Colonic mucosa (tissue), 4 donors: ENCODE results near the gene IPO13. TPM values are rescaled to one million over a fixed set of nuclear protein-coding genes. Genes with fewer than 3 reads are reported as not detected.

ENCODE experiments used
- DNase-seq: peaks from one replicate; pipeline ENCODE4 v3.0.0-alpha.2; 2020
- H3K27ac ChIP-seq: fragments of 200-600 bp; one replicate; pipeline ENCODE4 v1.8.0; 2021
- H3K27me3 ChIP-seq: fragments of 200-600 bp; one replicate; pipeline ENCODE4 v1.8.0; 2021
- H3K36me3 ChIP-seq: fragments of 200-600 bp; one replicate; pipeline ENCODE4 v1.8.0; 2021
- H3K4me1 ChIP-seq: fragments of 200-600 bp; one replicate; pipeline ENCODE4 v1.8.0; 2021; ENCODE audit warnings: mild to moderate bottlenecking
- H3K4me3 ChIP-seq: fragments of 200-600 bp; one replicate; pipeline ENCODE4 v1.8.0; 2021
- H3K9ac ChIP-seq, 2 donors: one replicate each; pipeline ENCODE4 v1.7.0; 2013; ENCODE audit warnings: control low read depth in 2 of 2, low read depth in 2 of 2, low read length in 2 of 2
- H3K9me3 ChIP-seq: fragments of 200-600 bp; one replicate; pipeline ENCODE4 v1.8.0; 2021
- intact Hi-C: fragments of 100-400 bp; cut with DNase I; formaldehyde crosslinking; loops from one replicate; pipeline ENCODE4 v1.14.1; 2022
- total RNA-seq, 2 donors: library from RNA; stranded (reverse); fragmentation: NEBNext Ultra II Directional in 1 of 2; extraction: Animal tissue kit (Norgen Biotek cat#: 25700) in 1 of 2; gene quantifications; one replicate each; pipeline ENCODE4 v1.2.1, GENCODE V29; 2021
- TF ChIP-seq, protein P1 (sequence below): fragments of 200-600 bp; IDR thresholded peaks from one replicate; pipeline ENCODE4 v1.8.0; 2022; ENCODE audit warnings: antibody characterized with exemption, mild to moderate bottlenecking
- donor health status: healthy.
- donor health status: DM: no; HTN: no; CAD: no.
- donor health status: DM: no; HTN: no; CAD: no.

Gene IPO13
- total RNA-seq, 2 donors from 2014 or later = 17.3 to 27.9 TPM

DNA sequence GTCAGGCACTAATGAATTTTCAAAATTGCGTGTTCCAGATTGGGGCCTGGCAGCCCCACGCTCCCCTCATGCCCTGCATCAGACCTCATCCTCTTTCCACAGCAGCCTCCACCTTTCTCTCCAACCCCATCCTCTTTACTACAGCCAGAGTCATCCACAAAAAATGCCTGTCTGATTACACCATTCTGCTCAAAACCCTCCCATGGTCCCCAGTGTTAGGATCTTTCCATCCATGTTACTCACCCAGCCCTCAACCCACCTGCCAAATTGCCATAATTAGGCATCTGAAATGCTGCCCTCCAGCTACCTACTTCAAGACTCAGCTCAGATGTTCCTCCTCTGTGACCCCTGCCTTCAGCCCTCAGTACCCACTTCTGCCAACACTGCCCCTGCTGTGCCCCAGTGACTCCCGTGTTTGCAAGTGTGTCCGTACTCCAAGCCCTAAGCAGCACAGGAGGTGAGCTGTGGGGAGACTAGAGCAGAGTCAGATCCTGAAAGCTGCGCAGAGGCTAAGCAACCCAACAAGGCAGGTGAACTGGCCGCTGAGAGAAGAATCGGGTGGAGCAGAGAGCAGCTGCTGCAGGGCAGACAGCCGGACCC lies 13.9 kb upstream of the IPO13 start:
- no peaks in the 10 kb centered on the region for H3K9me3 ChIP-seq
- H3K4me1 ChIP-seq = peaks cover 18% of the 10 kb centered on the region
- TF ChIP-seq, protein P1, sequence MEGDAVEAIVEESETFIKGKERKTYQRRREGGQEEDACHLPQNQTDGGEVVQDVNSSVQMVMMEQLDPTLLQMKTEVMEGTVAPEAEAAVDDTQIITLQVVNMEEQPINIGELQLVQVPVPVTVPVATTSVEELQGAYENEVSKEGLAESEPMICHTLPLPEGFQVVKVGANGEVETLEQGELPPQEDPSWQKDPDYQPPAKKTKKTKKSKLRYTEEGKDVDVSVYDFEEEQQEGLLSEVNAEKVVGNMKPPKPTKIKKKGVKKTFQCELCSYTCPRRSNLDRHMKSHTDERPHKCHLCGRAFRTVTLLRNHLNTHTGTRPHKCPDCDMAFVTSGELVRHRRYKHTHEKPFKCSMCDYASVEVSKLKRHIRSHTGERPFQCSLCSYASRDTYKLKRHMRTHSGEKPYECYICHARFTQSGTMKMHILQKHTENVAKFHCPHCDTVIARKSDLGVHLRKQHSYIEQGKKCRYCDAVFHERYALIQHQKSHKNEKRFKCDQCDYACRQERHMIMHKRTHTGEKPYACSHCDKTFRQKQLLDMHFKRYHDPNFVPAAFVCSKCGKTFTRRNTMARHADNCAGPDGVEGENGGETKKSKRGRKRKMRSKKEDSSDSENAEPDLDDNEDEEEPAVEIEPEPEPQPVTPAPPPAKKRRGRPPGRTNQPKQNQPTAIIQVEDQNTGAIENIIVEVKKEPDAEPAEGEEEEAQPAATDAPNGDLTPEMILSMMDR = no peak
- intact Hi-C loops = loop anchor here (10.0 kb wide), 2 partner anchors 112 to 398 kb away; partner anchors contain the start of gene PTPRF
- peak overlapping the region; percentile 34 for H3K4me3 ChIP-seq
- no peak overlapping the region for H3K27ac ChIP-seq
- H3K9ac ChIP-seq = peak overlapping the region; percentile 28 to 64
- no peak for DNase-seq
- peaks cover 5% of the 10 kb centered on the region for H3K27me3 ChIP-seq
- no peaks in the 10 kb centered on the region for H3K36me3 ChIP-seq

DNA sequence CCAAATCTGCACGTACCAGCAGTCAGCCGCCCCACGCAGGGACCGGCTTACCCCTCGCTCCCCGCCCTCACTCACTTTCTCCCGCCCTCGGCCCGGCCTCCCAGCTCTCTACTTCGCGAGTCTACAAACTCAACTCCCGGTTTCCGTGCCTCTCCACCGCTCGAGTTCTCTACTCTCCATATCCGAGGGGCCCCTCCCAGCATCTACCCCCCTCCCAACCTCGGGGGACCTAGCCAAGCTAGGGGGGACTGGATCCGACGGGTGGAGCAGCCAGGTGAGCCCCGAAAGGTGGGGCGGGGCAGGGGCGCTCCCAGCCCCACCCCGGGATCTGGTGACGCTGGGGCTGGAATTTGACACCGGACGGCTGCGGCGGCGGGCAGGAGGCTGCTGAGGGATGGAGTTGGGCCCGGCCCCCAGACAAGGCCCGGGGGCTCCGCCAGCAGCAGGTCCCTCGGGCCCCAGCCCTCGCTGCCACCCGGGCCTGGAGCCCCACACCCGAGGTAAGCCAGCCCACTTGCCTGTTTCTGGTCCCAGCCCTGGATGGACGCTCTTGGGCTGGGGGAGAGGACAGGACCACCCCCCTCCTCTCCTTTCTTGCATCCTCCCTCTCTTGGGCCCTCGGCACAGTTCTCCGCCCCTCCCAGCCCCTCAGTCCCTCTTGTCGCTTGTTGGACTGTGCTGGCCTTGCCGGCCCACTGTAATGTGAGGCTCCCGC lies 13.2 kb upstream of the IPO13 start, which contains the start of gene ARTN:
Gene ARTN, plus strand, starts transcription at position 416 of the 715 bp plus-strand sequence. CDS start 1,856 bp downstream, outside the sequence.
- Histone ChIP-seq H3K27me3 (peaks cover 5% of the 10 kb centered on the region), H3K27ac (no peak within 1 kb of the TSS), H3K4me1 (peaks cover 18% of the 10 kb centered on the region), H3K4me3 (peak within 1 kb of the TSS; percentile 34), H3K9ac (peak within 1 kb of the TSS; percentile 28 to 64), H3K36me3 (no peaks in the 10 kb centered on the region), H3K9me3 (no peaks in the 10 kb centered on the region)
- TF ChIP-seq, protein P1 = no peak
- intact Hi-C loops = loop anchor here (10.0 kb wide), 2 partner anchors 111 to 399 kb away; partner anchors contain the start of gene PTPRF
- peak; percentile 65 for DNase-seq

DNA sequence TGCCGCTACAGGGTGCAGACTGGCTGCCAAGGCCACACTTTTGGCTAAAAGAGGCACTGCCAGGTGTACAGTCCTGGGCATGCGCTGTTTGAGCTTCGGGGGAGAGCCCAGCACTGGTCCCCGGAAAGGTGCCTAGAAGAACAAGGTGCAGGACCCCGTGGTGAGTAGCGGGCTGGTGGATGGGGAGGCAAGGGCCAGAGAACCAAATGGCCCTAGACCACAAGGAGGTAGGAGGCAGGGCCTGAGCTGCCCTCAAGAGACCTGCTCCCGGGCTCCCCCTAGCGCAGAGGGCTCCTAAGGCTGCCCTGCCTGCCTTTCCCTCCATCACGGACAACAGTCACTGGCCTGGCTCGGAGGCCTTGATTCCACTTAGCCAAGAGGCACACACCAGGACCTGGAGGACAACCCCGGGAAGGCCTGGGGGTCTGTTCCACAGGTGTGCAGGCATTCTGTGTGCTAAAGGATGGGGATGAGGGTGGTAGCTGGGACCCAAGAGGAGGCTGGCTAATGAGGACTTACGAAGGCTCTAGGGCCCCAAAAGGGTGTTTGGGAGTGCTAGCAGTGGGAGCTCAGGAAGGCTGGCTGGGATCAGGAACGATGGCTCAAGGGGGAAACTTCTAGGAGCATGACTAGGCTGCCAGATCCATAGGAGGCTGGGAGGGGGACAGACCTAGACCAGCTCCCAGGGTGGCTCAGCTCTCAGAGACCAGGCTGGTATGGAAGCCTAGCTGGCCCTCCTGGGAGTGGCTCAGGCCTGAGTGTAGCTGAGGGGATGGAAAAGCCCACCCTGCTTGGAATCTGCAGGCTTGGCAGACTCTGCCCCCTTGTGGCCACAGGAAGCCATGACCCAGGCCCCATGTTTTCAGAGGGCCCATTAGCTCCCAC lies 12.4 kb upstream of the IPO13 start:
- intact Hi-C loops = loop anchor here (10.0 kb wide), 2 partner anchors 110 to 400 kb away; partner anchors contain the start of gene PTPRF
- H3K27me3 ChIP-seq = peaks cover 5% of the 10 kb centered on the region
- DNase-seq = peak; percentile 85
- TF ChIP-seq, protein P1 = peak; percentile 79
- H3K9me3 ChIP-seq = no peaks in the 10 kb centered on the region
- peaks cover 18% of the 10 kb centered on the region for H3K4me1 ChIP-seq
- H3K36me3 ChIP-seq = no peaks in the 10 kb centered on the region
- peak overlapping the region; percentile 34 for H3K4me3 ChIP-seq
- peak overlapping the region; percentile 60 for H3K27ac ChIP-seq
- H3K9ac ChIP-seq = peak overlapping the region; percentile 28 to 64

DNA sequence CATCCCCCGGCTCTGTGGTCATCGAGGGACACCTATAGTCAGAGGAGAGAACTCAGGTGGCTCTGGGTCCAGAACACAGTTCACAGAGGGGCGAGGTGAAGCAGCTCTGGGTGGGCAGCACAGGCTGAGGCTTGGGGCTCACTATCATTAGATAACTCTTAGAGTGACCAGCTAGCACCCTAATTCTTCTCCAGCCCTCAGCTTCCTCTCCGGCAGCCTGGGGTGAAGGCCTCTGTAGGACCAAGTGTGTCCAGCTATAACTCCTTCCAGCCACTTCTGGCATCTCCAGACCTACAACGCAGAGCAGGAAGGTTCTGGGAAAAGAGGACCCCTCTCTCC lies 11.8 kb upstream of the IPO13 start:
- TF ChIP-seq, protein P1 = no peak
- DNase-seq = no peak
- Histone ChIP-seq H3K27me3 (peaks cover 5% of the 10 kb centered on the region), H3K36me3 (no peaks in the 10 kb centered on the region), H3K9me3 (no peaks in the 10 kb centered on the region), H3K4me1 (peaks cover 18% of the 10 kb centered on the region), H3K27ac (peak overlapping the region; percentile 60), H3K4me3 (no peak overlapping the region), H3K9ac (peak overlapping the region in 1 of 2 donors; percentile 13)
- intact Hi-C loops = loop anchor here (1.0 to 10.0 kb wide), 4 partner anchors 110 to 400 kb away; partner anchors contain the start of gene PTPRF
